Medulla oblongata (tissue), 1 donor: ENCODE measurements around the gene ALDH6A1.

ENCODE experiments used
- DNase-seq: peaks from one replicate; pipeline ENCODE4 v3.0.0-alpha.2; 2015; ENCODE audit errors: extremely low spot score

The ALDH6A1 gene

DNA sequence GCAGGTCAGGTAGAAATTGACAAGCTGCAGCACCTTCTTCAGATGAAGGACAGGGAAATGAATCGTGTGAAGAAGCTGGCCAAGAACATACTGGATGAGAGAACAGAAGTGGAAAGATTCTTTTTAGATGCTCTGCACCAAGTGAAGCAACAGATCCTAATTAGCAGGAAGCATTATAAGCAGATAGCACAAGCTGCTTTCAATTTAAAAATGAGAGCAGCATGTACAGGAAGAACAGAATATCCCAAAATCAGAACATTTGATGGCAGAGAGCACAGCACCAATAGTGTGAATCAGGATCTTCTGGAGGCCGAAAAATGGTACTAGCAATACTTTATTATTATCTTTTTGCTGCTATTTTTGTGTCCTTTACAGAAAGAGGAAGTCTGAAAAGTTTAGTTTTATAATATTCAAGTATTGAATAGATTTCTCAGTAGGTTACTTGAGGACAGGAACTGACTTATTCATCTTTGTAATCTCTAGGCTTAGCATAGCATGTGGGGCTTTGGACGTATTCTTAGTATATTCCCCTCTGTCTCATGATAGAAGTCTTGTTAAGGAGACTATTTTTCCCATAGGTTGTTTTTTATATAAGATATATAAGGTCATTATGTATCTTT lies 34.3 kb downstream of the ALDH6A1 start:
- DNase-seq, result no peak

GRCh38 chr14:74048281-74048680 lies 36.0 kb downstream of the ALDH6A1 start:
- DNase-seq, result no peak

DNA sequence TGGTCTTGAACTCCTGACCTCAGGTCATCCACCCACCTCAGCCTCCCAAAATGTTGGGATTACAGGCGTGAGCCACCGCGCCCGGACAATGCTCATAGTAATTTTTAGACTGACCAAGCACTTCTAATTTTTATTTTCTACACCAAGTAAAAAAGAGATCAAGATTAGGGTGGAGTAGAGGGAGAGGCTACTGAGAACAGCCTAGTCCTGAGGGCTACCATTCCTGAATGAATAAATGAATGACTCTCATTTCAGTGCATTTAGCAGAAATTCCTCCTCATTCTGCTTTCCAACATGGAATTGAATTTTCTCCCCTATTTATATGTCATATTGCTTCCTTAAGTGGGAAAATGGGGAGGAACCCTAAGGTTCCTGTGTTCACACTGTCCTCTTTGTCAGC lies 38.7 kb downstream of the ALDH6A1 start:
- DNase-seq, result no peak

GRCh38 chr14:74042296-74042695 lies 42.0 kb downstream of the ALDH6A1 start:
- DNase-seq, result no peak

- peak; percentile 73 for DNase-seq
These were observed 46.0 kb downstream of the ALDH6A1 start for GRCh38 chr14:74038020-74038859.

DNA sequence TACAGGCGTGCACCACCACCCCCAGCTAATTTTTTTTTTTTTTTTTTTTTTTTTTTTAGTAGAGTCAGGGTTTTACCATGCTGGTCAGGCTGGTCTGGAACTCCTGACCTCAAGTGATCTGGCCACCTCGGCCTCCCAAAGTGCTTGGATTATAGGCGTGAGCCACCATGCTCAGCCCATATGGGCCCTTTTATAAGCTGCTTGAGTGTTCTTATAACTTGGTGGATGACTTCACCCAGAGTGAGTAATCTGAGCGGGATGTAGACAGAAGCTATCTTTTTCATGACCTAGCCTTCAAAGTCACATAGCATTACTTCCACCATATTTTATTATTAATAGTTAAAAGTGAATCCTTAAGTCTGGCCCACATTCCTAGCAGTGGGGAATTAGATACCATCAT lies 48.7 kb downstream of the ALDH6A1 start:
- no peak for DNase-seq

GRCh38 chr14:74034572-74034971 lies 49.7 kb downstream of the ALDH6A1 start:
- DNase-seq, result no peak

- DNase-seq, result no peak
These were observed 55.1 kb downstream of the ALDH6A1 start for GRCh38 chr14:74029136-74029535.

DNA sequence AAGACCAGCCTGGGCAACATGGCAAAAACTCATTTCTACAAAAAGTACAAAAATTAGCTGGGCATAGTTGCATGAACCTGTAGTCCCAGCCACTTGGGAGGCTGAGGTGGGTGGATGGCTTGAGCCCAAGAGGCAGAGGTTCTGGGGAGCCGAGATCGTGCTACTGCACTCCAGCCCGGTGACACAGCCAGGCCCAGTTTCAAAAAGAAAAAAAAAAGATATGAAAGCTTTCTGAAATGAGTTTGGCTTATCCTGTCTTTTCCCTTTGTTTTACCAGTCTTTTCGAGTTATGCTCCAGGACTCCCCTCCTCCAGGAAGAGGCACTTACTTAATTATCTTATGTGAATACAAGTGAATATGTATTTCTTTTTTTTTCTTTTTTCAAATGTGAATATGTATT lies 61.9 kb downstream of the ALDH6A1 start:
- DNase-seq, result no peak

DNA sequence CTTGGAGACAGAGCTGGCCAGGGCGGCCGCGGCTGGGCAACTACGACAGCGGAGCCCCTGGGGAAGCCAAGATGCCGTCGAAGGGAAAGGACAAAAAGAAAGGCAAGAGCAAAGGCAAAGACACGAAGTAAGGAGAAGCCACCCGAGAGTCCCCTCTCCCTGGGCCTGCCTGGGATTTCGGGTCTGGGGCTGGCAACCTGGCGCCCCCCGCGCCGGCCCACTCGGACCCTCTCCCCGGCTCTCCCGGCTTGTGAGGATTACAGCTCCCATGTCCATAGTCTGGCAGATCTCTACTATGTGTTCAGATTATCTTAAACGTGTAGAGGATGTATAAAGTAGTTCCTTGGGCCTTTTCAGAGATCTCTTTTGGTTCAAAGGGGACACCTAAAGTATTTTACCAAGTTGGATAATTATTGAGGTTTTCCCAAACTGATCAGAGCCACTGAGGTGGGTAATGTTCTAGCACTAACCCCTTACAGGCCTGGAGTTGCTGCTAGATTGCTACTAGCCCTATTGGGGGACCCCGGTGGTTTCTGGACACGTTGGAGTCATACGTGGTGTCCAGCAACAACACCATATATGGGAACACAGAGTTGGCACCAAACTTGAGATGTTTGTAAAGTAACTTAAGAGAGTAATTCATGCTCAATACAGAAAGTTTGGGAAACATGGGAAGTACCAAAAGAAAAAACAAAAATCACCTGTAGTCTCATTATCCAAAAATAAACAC lies 64.7 kb downstream of the ALDH6A1 start:
- peak; percentile 12 for DNase-seq

DNA sequence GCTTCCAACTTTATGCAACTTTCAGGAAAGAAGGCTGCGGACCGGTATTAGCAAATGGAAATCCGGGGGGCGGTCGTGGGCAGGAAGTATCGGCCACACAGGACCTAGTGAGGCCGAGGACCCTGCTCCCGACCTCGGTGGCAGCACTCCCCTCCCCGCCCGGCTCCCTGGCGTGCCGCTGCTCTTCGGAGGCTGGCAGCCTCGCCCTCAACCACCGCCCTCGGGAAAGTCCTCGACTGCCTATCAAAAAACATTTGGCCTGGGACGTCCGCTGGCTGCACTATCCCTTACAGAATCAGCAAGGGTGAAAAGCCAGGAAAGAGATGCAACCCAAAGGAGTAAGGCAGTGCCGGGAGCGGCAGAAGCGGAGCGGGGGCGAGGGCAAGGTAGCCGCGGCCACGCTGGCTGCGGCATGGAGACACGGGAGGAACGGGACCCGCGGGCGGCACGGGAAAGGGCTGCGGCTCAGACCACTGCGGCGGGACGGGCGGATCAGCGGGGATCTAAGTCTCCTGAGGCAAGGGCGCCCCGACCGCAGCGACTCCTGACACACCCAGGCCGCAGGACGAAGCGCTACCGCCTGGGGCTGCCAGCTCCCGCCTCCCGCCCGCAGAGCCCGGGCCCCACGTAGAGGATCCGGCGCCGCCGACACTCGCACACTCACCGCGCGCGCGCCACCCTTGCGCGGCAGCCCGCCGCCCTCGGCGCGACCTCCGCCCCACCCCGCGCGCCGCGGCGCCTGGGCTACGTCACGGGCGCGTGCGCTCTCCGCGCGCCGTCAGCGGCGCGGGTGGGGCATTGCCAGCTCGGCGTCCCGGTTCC lies 65.5 kb downstream of the ALDH6A1 start, which contains the start of the genes BBOF1 and ENTPD5:
TSS of gene BBOF1 (plus strand) at position 764 of the 822 bp plus-strand sequence. CDS start 130 bp downstream, outside the sequence.
TSS of gene ENTPD5 (minus strand) at position 703 of the 822 bp plus-strand sequence. CDS start 31,186 bp downstream, outside the sequence.
- peak; percentile 92 for DNase-seq

- peak; percentile 32 for DNase-seq
These were observed 66.1 kb downstream of the ALDH6A1 start for GRCh38 chr14:74018174-74018585.

DNA sequence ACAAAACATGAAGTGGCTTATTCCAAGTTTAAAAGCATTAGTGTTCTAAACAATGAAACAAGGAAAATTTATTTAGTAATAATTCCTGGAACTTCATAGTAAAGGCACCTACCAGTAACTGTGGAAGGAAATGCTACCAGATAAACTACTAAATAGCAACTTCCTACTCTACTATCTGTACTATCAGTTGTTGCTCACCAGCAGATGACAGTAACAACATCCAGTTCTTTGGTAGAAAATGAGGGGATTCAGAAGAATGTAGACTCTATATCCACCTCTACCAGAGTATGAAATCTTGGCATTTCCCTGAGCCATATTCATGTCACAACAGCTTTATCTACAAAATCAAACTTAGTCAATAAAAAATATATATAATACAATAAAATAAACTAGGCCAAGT lies 68.3 kb downstream of the ALDH6A1 start:
- no peak for DNase-seq

DNA sequence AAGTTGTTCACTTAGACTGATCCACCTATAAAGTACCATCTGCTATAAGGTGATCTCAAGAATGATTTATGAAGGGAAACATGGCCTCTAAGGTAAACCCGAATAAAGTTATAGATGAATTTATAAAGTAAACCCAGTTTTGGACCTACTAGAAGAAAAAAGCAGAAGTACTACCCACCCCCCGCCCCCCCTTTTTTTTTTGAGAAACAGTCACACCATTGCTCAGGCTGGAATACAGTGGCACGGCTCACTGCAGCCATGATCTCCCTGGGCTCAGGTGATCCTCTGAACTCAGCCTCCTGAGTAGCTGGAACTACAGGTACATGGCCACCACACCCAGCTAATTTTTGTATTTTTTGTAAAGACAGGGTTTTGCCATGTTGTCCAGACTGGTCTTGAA lies 69.1 kb downstream of the ALDH6A1 start:
- DNase-seq, result no peak

DNA sequence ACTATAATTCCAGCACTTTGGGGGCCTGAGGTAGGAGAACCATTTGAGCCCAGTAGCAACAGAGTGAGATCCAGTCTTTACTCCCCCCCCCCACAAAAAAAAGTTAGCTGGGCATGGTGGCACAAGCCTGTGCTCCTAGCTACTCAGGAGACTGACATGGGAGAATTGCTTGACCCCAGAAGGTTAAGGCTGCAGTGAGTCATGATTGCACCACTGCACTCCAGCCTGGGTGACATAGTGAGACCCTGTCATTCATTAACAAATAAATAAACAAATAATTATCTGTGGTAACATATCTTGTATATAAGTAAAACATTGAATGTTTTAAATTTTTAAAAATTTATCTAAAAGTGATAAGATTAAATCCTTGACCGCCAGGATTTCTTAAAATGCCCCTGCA lies 70.0 kb downstream of the ALDH6A1 start:
- no peak for DNase-seq

GRCh38 chr14:74008843-74009499 lies 75.3 kb downstream of the ALDH6A1 start:
- DNase-seq, result no peak
